ENCODE measurements around the gene MSLN. TPM values are rescaled to one million over a fixed set of nuclear protein-coding genes. Genes with fewer than 3 reads are reported as not detected.

Gene MSLN
- total RNA-seq, 1 donor from 2014 or later = 4.6 TPM

DNA sequence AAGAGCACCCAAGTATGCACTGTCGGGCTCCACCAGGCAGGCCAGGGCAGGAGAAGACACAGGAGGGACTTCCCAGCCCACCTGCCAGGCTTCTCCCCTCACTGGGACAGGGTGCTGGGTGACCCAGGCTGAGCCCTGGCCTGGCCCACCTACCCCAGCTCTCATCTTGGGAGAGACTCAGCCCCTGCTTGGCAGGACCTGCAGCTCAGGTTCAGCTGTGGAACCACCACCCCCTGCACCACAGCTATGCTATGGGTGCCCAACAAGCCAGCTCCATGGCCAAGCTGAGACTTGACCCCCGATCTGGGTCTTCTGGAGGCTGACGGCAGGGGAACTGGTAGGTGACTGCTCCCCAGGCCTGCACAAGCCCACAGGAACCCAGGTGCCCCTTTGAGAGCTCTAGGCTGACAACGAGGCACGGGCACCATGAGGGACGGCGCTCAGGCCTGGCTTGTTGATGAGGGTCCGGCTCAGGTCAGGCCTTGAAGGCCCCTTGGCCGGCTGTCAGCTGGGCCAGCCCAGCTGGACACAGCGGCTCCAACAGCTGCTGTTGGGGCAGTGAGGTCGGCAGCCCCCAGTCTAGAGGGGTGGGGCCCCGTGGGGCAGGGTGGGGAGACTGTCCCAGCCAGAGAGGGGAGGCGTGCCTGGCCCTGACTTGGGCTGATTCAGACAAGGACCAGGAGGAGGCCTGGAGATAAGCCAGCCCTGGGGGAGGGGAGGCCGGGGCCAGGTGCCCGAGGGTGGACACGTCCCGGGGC is 23.0 kb downstream of the MSLN start:
- intact Hi-C loops (cut with micrococcal nuclease) = no loop called here
- peak; percentile 59 for DNase-seq
- ATAC-seq = no peak

DNA sequence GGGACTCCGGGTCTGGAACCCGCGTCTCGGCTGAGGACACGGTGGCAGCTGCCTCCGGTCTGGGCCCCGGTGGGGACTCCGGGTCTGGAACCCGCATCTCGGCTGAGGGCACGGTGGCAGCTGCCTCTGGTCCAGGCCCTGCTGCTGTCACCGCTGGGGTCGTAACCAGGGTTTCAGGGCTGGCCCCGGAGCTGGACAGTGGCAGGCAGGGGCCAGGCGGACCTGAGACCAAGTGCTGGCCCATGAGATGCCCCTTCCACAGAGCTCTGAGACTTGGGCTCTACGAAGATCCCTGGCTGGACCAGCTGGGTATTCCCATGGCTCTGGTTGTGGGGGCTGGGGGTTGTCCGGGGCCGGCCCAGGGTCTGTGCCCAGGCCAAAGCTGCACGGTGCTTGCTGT is 23.9 kb downstream of the MSLN start:
- no peak for DNase-seq
- intact Hi-C loops (cut with micrococcal nuclease) = no loop called here
- ATAC-seq = no peak

DNA sequence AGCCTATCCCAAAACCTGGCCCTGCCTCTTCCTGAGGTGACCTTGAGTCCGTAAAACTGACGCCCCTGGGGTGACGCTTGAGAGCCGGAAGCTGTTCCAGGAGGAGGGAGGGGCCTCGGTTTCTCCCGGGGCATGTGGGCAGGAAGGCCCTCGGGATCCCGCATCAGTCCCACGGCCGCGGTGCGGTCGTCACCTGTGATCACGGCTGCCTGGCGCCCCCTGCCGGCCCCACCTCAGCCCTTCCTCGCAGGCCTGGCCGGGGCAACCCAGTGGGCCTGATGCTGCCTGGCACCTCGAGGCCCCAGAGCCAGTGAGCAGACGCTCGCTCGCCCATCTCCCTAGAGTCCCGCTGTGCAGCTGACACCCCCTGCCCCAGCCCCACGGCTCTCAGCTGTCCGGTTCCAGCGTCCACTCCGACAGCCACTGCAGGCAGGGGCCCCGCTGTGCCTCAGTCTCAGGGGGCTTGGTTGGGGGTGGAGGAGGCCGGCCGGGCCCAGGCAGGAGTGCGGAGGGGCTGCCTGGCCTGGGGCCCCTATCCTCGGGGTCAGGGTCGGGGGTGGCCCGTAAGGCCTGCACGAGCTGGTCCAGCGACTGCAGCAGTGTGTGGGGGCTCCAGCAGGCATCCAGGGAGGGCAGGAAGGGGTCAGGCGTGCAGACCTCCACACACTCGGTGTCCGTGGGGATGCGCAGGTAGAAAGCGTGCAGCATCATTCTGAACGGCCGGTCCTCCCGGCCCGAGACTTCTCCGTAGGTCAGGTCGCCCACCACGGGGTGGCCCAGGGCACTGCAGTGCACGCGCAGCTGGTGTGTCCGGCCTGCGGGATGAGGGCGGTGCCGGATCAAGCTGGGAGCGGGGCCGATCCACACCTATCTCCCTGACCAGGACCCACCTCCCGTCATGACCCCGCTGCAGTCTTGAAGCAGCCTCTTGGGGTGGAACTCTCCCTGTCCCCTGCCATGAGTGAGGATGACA is 25.3 kb downstream of the MSLN start:
- intact Hi-C loops (cut with micrococcal nuclease) = no loop called here
- ATAC-seq = peak; percentile 38
- DNase-seq = peak; percentile 86

DNA sequence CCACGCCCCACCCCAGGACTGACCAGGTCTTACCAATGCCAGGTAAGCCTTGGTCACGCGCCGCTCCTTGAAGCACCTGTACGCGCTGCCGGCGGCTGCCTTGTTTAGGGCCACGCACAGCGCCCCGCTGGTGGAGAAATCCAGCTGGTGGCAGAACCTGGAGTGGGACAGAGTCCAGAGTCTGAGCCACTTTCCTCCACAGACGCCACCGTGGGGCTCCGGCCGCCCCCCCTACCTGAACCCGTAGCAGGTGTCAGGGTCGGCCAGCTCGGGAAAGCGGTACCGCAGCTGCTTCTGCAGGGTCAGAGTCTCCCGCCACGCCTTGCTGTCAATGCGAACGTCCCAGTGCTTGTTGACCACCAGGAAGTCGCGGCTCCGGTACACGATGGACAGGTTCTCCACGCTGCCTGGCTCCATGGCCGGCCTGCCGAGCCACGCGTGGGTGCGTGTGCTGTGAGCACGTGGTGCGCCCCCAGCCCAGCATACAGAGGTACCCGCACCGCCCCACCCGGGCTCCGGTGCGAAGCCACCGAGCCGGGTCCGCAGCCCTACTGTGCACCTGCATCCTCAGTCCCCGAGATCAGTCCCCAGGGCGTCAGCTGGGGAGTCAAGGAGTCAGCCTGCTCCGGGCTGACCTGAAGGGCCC is 26.9 kb downstream of the MSLN start:
- intact Hi-C loops (cut with micrococcal nuclease) = no loop called here
- ATAC-seq = no peak
- no peak for DNase-seq

DNA sequence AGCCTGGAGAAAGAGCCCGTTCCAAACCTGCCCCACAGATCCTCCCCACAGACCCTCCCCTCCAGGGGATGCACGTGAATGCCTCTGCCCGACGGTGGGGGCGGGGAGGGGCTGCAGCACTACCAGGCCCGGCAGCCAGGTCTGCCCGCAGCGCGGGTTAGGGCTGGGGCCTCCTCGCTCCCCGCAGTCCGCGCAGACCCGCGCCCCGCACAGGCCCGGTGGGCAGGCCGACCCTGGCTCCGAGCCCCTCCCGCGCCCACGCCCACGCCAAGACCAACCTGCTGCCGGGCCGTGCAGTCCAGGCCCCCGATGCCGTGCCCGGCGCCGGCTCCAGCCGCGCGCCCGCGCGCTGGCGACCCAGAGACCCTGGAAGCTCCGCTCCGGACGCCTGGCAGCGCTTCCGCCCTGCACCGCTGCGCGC is 27.5 kb downstream of the MSLN start, which contains the start of gene RPUSD1:
Gene RPUSD1, minus strand, starts transcription at position 404 of the 421 bp plus-strand sequence. CDS start 644 bp downstream, outside the sequence.
- DNase-seq (no peak), ATAC-seq (no peak)
- intact Hi-C loops (cut with micrococcal nuclease) = no loop called here

DNA sequence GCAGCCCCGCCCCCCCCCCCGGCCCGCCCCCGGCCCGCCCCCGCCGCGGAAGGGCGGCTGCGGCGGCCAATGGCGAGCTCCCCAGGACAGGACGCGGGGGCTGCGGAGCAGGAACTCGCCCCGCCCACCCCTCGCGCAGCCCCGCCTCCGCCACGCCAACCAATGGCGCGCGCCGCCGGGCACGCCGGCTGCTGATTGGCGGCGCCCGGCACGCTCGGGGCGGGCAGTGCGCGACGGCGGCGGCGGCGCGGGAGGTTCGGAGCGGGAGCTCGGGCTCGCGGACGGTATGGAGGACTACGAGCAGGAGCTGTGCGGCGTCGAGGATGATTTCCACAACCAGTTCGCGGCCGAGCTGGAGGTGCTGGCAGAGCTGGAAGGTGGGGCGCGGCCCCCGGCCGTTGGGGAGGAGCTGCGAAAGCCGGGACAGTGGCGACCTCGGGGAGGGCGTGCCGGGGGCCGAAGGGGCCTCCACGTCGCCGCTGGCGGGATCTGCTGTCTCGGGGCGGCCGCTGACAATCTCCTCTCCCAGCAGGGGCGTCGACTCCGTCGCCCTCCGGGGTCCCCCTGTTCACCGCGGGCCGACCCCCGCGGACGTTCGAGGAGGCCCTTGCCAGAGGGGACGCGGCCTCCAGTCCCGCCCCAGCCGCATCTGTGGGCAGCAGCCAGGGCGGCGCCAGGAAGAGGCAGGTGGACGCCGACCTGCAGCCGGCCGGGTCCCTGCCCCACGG is 28.0 kb downstream of the MSLN start, which contains the start of gene CHTF18:
Gene CHTF18, plus strand, starts transcription at position 222 of the 728 bp plus-strand sequence. Its CDS starts 65 bp downstream, at position 287.
- intact Hi-C loops (cut with micrococcal nuclease) = no loop called here
- peak; percentile 95 for DNase-seq
- peak; percentile 94 for ATAC-seq

DNA sequence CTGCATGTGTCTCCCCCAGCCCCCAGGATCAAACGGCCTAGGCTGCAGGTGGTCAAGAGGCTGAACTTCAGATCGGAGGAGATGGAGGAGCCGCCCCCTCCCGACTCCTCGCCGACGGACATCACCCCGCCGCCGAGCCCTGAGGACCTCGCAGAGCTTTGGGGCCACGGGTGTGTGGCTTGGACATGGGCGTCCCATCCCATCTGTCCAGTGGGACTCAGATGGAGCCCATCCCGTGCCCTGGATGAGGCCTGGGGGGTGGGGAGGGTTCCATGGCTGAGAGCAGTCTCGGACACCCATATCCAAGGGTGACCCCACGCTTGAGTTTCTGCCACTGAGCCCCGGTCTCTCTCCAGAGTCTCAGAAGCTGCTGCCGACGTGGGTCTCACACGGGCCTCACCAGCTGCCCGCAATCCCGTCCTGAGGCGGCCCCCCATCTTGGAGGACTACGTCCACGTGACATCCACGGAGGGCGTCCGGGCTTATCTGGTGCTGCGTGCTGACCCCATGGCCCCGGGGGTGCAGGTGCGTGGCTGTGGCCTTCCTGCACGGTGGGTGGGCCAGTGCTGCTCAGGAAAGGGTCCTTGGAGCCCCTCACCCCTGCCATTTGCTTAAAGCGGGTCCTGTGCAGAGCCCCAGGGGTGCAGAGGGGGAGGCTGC is 28.8 kb downstream of the MSLN start:
- intact Hi-C loops (cut with micrococcal nuclease) = no loop called here
- DNase-seq = no peak
- ATAC-seq = no peak

DNA sequence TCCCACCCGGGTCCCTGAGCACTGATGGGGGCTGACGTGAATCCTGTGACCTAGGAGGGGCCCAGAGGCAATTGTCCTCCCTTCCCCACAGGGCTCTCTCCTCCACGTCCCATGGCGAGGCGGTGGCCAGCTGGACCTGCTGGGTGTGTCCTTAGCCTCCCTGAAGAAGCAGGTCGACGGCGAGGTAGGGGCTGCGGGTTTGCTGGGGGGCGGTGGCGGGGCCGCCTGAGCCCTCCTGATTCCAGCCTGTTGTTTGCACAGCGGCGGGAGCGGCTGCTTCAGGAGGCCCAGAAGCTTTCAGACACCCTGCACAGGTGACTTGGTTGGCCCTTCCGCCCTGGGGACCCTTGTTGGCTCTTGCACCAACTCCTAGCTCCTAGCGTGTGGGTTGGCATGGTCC is 29.6 kb downstream of the MSLN start:
- ATAC-seq (no peak), DNase-seq (no peak)
- intact Hi-C loops (cut with micrococcal nuclease) = no loop called here

DNA sequence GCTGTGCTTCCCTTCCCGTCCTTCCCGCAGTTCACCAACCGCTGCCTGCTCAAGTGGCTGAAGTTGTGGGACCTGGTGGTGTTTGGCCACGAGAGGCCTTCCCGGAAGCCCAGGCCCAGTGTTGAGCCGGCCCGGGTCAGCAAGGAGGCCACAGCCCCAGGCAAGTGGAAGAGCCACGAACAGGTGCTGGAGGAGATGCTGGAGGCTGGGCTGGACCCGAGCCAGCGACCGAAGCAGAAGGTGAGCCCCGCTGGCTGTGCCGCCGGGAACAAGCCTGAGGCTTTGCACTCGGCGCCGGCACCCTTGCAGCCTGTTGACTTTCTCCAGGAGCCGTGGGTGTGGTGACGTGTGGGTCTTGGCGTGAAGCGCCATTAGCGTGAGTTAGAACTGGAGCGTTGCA is 30.6 kb downstream of the MSLN start:
- ATAC-seq (no peak), DNase-seq (no peak)
- intact Hi-C loops (cut with micrococcal nuclease) = no loop called here

DNA sequence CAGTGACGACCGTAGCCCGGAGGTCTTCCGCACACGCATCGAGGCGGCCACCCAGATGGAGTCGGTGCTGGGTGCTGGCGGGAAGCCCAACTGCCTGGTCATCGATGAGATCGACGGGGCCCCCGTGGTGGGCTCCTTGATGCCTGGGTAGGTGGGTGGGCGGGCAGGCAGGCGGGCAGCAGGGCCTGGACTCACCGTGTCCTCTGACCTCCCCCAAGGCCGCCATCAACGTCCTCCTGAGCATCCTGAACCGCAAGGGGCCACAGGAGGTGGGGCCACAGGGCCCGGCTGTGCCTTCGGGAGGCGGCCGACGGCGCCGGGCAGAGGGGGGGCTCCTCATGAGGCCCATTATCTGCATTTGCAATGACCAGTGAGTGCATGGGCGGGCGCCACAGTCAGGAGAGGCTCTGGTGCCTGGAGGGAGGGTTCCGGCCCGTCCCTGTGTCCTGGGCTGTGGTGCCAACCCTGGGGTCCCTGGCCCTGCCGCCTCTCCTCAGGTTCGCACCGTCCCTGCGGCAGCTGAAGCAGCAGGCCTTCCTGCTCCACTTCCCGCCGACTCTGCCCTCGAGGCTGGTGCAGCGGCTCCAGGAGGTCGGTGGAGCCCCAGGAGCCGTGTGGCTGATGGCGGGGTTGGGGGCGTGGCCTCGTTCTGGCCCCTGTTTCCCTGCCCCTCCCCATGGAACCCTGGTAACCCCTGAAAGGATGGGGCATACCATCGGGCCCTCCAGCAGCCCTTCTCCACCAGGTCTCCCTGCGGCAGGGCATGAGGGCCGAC is 31.9 kb downstream of the MSLN start:
- ATAC-seq (no peak), DNase-seq (no peak)
- intact Hi-C loops (cut with micrococcal nuclease) = no loop called here

DNA sequence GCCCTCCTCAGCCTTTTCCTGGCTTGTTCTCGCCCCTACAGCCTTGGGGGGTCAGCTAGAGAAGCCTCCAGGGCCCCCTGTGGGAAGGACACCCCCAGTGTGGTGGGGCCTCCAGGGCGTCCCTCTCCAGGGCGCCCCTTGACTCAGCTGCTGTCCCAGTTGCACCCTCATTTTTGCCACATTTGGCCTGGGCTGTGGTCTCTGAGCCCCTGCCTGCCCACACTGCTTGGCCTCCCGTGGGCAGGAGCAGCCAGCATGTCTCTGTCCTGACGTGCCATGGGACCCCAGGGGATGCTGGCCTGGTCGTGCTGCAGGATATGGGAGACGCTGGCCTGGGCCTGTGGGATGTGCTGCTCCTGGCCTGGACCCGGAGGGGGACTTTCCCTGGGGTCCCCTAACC is 32.9 kb downstream of the MSLN start:
- ATAC-seq (no peak), DNase-seq (no peak)
- intact Hi-C loops (cut with micrococcal nuclease) = no loop called here

DNA sequence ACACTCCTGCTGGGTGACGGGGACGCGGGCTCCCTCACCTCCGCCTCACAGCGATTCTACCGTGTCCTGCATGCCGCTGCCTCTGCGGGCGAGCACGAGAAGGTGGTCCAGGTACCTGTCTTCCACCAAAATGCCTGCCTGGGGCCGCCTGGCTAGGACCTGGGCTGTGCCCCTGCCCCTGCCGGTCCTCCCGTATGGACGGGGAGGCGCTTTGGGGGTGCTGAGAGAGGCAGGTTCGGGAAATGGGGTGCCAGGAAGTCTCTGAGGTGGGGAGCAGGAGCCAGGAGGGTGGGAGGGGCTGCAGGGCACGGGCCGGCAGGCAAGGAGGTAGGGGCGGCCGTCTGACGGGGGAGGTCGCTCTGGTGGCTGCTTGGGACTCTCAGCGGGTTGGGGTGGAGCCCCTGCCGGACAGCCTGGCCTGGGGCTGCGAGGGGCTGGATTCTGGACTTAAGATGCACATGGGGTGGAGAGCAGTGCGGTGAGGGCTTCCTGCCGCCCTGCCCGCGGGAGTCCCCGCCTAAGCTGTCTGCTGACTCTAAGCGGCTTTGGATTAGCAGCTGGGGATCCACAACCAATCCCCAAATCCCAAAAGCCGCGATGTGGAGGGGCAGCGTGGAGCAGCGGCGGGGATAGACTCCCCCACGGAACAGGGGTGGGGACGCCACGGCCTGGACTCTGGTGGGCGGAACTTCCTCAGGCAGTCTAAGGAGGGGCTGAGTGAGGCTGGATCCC is 33.7 kb downstream of the MSLN start:
- ATAC-seq (no peak), DNase-seq (no peak)
- intact Hi-C loops (cut with micrococcal nuclease) = no loop called here

DNA sequence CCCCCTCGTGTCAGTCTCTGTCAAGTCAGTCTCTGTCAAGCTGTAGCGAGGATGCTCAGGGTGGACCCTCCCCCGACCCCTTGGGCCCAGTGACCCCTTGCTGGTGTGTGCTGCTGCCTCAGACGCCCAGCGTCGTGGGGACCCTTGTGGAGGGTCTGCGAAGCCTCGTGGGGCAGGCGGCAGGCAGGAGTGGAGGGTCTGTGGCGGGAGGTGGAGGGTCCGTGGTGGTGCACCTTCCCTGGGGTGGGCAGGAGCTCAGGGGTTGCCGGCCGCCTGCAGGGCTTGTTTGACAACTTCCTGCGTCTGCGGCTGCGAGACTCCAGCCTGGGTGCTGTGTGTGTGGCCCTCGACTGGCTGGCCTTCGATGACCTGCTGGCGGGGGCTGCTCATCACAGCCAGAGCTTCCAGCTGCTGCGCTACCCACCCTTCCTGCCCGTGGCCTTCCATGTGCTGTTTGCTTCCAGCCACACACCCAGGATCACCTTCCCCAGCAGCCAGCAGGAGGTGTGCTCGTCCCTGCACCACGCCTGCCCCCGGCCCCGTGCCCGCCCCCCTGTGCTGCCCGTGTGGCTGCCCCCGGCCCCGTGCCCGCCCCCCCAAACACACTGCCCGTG is 34.4 kb downstream of the MSLN start:
- ATAC-seq (no peak), DNase-seq (no peak)
- intact Hi-C loops (cut with micrococcal nuclease) = no loop called here

DNA sequence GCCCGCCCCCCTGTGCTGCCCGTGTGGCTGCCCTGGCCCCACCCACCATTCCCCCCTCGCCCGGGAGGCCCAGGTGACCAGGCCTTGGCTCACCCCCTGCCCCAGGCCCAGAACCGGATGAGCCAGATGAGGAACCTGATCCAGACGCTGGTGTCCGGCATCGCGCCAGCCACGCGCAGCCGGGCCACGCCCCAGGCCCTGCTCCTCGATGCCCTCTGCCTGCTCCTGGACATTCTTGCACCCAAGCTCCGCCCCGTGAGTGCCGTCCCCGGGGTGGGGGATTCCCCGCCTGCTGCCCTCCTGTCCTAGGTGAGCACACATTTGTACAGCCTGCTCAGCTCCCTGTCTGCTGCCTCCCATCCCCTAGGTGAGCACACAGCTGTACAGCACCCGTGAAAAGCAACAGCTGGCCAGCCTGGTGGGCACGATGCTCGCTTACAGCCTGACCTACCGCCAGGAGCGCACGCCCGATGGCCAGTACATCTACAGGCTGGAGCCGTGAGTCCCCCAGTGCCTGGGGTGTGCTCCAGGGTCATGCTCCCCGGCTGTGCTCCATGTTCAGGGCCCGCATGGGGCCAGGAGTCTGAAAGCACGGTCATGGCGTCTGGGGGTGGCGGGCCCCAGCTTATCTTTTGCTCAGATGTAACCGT is 35.2 kb downstream of the MSLN start:
- no peak for DNase-seq
- intact Hi-C loops (cut with micrococcal nuclease) = no loop called here
- ATAC-seq = no peak

DNA sequence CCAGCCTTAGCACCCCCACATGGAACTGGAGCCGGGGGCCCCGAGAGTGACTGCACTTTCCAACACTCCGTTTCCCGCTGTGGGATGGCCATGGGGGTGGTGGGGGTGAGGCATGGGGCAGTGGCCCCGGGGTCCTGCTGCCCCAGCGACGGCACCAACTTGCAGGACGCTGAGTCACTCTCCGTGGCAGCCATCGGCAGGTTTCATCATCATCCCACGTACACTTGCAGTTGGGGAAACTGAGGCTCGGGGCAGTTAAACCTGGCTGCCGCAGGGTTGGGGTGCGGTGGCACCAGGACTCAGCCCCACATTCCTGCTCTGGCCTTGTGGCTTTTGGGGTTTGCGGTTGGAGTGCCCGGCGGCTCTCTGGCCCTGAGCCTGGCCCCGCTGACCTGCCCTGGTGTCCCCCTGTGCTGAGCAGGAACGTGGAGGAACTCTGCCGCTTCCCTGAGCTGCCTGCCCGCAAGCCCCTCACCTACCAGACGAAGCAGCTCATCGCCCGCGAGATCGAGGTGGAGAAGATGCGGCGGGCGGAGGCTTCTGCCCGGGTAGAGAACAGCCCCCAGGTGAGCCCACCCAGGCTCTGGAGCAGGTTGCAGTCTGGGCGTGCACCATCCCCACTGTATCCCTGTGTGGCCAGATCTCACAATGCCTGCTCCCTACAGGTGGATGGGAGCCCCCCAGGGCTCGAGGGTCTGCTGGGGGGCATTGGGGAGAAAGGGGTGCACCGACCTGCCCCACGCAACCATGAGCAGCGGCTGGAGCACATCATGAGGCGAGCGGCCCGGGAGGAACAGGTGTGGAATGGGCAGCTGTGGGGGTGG is 36.0 kb downstream of the MSLN start:
- no peak for ATAC-seq
- intact Hi-C loops (cut with micrococcal nuclease) = no loop called here
- DNase-seq = no peak

DNA sequence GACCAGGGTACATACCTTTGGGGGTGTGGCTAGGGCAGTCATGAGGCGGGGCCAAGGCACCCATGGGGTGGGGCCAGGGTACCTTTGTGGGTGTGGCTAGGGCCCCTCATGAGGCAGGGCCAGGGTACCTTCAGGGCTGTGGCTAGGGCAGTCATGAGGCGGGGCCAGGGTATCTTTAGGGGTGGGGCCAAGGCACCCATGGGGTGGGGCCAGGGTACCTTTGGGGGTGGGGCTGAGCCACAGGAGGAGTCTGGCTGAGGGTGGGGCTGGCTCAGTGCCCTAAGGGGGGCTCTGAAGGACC is 36.5 kb downstream of the MSLN start:
- ATAC-seq = no peak
- DNase-seq = no peak
- intact Hi-C loops (cut with micrococcal nuclease) = no loop called here
